SU-DHL-6 (cell line): ENCODE measurements around the gene LCN10.

ENCODE experiments used
- EZH2phosphoT487 ChIP-seq: fragments of 200-600 bp; sonication (generic), shearing (Covaris generic); conservative IDR thresholded peaks from 2 replicates; pipeline ENCODE4 v1.6.1; 2018; ENCODE audit warnings: mild to moderate bottlenecking, antibody characterized with exemption, low read length, moderate library complexity, mixed read lengths
- TF ChIP-seq, protein P1 (sequence below): fragments of 200-600 bp; sonication (generic); IDR thresholded peaks from one replicate; pipeline ENCODE4 v1.5.1; 2017; ENCODE audit warnings: antibody characterized with exemption, mild to moderate bottlenecking, low read length, moderate library complexity; ENCODE audit not compliant: insufficient read depth, poor library complexity, severe bottlenecking

DNA sequence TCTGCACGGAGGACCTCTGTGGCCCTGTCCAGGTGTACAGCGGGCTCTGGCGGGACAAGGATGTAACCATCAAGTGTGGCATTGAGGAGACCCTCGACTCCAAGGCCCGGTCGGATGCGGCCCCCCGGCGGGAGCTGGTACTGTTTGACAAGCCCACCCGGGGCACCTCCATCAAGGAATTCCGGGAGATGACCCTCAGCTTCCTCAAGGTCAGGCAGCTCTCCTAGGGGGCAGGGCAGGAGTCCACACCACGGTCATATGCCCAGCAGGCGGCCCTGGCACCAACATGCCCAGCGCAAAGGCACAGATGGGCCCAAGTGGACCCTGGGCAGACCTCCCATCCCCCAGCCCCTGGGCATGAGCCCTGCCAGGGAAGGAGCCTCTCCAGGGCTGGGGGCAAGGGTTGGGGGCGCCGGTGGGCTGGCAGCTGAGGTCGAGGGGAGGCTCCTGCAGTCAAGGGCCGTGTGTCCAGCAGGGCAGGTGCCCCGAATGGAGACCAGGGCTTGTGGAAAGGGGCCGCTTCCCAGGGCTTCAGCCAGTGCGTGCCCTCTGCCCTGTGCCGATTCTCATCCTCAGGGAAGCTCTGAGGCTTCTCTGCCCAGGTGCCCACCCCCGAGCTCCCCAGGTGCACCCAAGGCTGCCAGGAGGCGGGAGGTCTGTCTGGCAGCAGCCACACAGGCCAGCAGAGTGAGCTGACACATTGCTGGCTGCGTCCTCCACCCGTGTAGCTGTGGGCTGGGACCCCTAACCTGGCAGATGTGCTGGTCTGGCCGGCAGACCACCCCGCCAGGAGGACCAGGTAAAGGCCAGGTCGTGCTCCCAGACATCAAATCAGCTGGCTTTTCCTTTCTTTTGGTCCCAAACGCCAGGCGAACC is 20.4 kb downstream of the LCN10 start:
- TF ChIP-seq, protein P1, sequence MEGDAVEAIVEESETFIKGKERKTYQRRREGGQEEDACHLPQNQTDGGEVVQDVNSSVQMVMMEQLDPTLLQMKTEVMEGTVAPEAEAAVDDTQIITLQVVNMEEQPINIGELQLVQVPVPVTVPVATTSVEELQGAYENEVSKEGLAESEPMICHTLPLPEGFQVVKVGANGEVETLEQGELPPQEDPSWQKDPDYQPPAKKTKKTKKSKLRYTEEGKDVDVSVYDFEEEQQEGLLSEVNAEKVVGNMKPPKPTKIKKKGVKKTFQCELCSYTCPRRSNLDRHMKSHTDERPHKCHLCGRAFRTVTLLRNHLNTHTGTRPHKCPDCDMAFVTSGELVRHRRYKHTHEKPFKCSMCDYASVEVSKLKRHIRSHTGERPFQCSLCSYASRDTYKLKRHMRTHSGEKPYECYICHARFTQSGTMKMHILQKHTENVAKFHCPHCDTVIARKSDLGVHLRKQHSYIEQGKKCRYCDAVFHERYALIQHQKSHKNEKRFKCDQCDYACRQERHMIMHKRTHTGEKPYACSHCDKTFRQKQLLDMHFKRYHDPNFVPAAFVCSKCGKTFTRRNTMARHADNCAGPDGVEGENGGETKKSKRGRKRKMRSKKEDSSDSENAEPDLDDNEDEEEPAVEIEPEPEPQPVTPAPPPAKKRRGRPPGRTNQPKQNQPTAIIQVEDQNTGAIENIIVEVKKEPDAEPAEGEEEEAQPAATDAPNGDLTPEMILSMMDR = no peak
- no peak for TF ChIP-seq EZH2phosphoT487
